ENCODE measurements around the gene RGS5. TPM values are rescaled to one million over a fixed set of nuclear protein-coding genes. Genes with fewer than 3 reads are reported as not detected.

Gene RGS5
- total and polyA plus RNA-seq, 2 experiments from 2014 or later = 23.4 to 48.3 TPM

DNA sequence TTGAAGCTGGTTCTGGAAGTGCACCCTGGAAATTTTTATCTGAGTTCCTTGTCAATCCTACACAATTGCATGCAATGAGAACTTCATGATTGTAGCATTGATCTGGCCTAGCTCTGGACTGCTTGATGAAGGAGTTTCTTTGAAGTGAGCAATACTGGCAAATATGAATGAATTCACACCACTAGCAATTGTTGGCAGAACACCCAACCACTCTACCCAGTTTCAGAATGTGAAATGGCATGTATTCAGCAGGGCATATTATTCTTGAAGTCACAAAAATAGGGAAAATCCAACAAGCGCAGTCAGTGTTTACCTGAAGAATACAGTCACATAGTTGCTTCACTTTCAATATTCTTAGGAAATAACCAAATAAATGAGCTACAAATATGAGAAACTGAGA lies 57.3 kb downstream of the RGS5 start (continued):
- TF ChIP-seq, protein P1, sequence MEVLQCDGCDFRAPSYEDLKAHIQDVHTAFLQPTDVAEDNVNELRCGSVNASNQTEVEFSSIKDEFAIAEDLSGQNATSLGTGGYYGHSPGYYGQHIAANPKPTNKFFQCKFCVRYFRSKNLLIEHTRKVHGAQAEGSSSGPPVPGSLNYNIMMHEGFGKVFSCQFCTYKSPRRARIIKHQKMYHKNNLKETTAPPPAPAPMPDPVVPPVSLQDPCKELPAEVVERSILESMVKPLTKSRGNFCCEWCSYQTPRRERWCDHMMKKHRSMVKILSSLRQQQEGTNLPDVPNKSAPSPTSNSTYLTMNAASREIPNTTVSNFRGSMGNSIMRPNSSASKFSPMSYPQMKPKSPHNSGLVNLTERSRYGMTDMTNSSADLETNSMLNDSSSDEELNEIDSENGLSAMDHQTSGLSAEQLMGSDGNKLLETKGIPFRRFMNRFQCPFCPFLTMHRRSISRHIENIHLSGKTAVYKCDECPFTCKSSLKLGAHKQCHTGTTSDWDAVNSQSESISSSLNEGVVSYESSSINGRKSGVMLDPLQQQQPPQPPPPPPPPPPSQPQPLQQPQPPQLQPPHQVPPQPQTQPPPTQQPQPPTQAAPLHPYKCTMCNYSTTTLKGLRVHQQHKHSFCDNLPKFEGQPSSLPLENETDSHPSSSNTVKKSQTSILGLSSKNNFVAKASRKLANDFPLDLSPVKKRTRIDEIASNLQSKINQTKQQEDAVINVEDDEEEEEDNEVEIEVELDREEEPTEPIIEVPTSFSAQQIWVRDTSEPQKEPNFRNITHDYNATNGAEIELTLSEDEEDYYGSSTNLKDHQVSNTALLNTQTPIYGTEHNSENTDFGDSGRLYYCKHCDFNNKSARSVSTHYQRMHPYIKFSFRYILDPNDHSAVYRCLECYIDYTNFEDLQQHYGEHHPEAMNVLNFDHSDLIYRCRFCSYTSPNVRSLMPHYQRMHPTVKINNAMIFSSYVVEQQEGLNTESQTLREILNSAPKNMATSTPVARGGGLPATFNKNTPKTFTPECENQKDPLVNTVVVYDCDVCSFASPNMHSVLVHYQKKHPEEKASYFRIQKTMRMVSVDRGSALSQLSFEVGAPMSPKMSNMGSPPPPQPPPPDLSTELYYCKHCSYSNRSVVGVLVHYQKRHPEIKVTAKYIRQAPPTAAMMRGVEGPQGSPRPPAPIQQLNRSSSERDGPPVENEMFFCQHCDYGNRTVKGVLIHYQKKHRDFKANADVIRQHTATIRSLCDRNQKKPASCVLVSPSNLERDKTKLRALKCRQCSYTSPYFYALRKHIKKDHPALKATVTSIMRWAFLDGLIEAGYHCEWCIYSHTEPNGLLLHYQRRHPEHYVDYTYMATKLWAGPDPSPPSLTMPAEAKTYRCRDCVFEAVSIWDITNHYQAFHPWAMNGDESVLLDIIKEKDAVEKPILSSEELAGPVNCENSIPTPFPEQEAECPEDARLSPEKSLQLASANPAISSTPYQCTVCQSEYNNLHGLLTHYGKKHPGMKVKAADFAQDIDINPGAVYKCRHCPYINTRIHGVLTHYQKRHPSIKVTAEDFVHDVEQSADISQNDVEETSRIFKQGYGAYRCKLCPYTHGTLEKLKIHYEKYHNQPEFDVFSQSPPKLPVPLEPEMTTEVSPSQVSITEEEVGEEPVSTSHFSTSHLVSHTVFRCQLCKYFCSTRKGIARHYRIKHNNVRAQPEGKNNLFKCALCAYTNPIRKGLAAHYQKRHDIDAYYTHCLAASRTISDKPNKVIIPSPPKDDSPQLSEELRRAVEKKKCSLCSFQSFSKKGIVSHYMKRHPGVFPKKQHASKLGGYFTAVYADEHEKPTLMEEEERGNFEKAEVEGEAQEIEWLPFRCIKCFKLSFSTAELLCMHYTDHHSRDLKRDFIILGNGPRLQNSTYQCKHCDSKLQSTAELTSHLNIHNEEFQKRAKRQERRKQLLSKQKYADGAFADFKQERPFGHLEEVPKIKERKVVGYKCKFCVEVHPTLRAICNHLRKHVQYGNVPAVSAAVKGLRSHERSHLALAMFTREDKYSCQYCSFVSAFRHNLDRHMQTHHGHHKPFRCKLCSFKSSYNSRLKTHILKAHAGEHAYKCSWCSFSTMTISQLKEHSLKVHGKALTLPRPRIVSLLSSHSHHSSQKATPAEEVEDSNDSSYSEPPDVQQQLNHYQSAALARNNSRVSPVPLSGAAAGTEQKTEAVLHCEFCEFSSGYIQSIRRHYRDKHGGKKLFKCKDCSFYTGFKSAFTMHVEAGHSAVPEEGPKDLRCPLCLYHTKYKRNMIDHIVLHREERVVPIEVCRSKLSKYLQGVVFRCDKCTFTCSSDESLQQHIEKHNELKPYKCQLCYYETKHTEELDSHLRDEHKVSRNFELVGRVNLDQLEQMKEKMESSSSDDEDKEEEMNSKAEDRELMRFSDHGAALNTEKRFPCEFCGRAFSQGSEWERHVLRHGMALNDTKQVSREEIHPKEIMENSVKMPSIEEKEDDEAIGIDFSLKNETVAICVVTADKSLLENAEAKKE (CRISPR knock-in tag; IDR thresholded peaks at IDR 0.05) = no peak
- TF ChIP-seq, protein P2, sequence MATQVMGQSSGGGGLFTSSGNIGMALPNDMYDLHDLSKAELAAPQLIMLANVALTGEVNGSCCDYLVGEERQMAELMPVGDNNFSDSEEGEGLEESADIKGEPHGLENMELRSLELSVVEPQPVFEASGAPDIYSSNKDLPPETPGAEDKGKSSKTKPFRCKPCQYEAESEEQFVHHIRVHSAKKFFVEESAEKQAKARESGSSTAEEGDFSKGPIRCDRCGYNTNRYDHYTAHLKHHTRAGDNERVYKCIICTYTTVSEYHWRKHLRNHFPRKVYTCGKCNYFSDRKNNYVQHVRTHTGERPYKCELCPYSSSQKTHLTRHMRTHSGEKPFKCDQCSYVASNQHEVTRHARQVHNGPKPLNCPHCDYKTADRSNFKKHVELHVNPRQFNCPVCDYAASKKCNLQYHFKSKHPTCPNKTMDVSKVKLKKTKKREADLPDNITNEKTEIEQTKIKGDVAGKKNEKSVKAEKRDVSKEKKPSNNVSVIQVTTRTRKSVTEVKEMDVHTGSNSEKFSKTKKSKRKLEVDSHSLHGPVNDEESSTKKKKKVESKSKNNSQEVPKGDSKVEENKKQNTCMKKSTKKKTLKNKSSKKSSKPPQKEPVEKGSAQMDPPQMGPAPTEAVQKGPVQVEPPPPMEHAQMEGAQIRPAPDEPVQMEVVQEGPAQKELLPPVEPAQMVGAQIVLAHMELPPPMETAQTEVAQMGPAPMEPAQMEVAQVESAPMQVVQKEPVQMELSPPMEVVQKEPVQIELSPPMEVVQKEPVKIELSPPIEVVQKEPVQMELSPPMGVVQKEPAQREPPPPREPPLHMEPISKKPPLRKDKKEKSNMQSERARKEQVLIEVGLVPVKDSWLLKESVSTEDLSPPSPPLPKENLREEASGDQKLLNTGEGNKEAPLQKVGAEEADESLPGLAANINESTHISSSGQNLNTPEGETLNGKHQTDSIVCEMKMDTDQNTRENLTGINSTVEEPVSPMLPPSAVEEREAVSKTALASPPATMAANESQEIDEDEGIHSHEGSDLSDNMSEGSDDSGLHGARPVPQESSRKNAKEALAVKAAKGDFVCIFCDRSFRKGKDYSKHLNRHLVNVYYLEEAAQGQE (IDR thresholded peaks at IDR 0.05; ENCODE audit: unreplicated experiment) = no peak

DNA sequence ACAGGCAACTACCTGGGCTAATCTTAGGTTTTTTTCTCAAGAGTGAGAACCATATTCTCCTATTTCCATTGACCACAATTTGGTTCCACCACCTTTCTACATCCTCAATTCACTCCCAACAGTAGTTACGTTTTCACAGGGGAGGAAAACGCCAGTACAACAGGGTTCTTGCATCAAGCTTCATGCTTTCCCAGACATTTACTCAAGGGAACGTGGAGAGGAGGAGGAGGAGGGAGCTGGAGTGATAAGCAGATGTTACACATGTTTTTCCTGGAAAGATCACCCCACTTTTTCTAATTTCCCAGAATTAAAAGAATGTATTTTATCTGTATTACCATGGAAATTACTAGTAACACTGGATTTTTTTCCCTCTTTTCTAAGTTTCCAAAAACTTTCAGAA lies 58.3 kb downstream of the RGS5 start:
- Mint-ChIP-seq H3K27ac (no peak overlapping the region), H3K4me3 (no peak overlapping the region), H3K36me3 (ENCODE audit: low read depth) (no peaks in the 10 kb centered on the region), H3K27me3 (ENCODE audit: insufficient read depth, low read depth, poor library complexity) (no peaks in the 10 kb centered on the region), H3K9me3 (no peaks in the 10 kb centered on the region), H3K4me1 (no peaks in the 10 kb centered on the region)
- no peak overlapping the region for H3K27ac ChIP-seq (ENCODE audit: low read depth)
- no peaks in the 10 kb centered on the region for H3K4me1 ChIP-seq (ENCODE audit: insufficient read depth)
- no peaks in the 10 kb centered on the region for H3K27me3 ChIP-seq (ENCODE audit: insufficient read depth)
- H2AFZ ChIP-seq = no peak overlapping the region
- H3K36me3 ChIP-seq (ENCODE audit: insufficient read depth) = no peaks in the 10 kb centered on the region
- no peak overlapping the region for H3K4me2 ChIP-seq
- no peaks in the 10 kb centered on the region for H3K9me2 ChIP-seq (ENCODE audit: insufficient read depth)
- no peaks in the 10 kb centered on the region for H3K79me2 ChIP-seq (replicated peaks; ENCODE audit: insufficient read depth)
- no peak for ATAC-seq
- DNase-seq (ENCODE audit: low spot score) = no peak
- H4K20me1 ChIP-seq (replicated peaks; ENCODE audit: insufficient read depth) = no peaks in the 10 kb centered on the region
- H3K4me3 ChIP-seq = no peak overlapping the region
- H3F3A ChIP-seq (replicated peaks; ENCODE audit: low read depth) = no peaks in the 10 kb centered on the region
- TF ChIP-seq, protein P3, sequence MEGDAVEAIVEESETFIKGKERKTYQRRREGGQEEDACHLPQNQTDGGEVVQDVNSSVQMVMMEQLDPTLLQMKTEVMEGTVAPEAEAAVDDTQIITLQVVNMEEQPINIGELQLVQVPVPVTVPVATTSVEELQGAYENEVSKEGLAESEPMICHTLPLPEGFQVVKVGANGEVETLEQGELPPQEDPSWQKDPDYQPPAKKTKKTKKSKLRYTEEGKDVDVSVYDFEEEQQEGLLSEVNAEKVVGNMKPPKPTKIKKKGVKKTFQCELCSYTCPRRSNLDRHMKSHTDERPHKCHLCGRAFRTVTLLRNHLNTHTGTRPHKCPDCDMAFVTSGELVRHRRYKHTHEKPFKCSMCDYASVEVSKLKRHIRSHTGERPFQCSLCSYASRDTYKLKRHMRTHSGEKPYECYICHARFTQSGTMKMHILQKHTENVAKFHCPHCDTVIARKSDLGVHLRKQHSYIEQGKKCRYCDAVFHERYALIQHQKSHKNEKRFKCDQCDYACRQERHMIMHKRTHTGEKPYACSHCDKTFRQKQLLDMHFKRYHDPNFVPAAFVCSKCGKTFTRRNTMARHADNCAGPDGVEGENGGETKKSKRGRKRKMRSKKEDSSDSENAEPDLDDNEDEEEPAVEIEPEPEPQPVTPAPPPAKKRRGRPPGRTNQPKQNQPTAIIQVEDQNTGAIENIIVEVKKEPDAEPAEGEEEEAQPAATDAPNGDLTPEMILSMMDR (conservative IDR thresholded peaks at IDR 0.05; ENCODE audit: low read depth in 2 of 2) = no peak
- no peak for TF ChIP-seq POLR2AphosphoS5 (IDR thresholded peaks at IDR 0.05; ENCODE audit: low read depth)
- TF ChIP-seq EZH2phosphoT487 (IDR thresholded peaks at IDR 0.05; ENCODE audit: unreplicated experiment) = no peak
- no peak for TF ChIP-seq EZH2 (IDR thresholded peaks at IDR 0.05; ENCODE audit: low read depth, unreplicated experiment)
- no peak for TF ChIP-seq CREB1 (CRISPR knock-in tag; IDR thresholded peaks at IDR 0.05; ENCODE audit: low read depth)
- no peak for TF ChIP-seq STAT1 (IDR thresholded peaks at IDR 0.05; ENCODE audit: unreplicated experiment)
